Lower lobe of right lung (tissue), 2 donors: ENCODE results near the gene CTNNA3. TPM values are rescaled to one million over a fixed set of nuclear protein-coding genes. Genes with fewer than 3 reads are reported as not detected.
A peak's percentile ranks its signal among the peaks of the same experiment; 100 is the strongest.
"Not testable (repeated sequence)": the region's sequence is repeated elsewhere in the genome, so short reads cannot be mapped to it uniquely, and the experiment has no call there.

ENCODE experiments used
- ATAC-seq, 2 donors: fragments of 200-7000 bp; cut with Tn5 transposase; one replicate each; pipeline ENCODE4 v1.9.1; 2020 to 2022; ENCODE audit warnings: mild to moderate bottlenecking in 2 of 2, moderate library complexity in 2 of 2
- DNase-seq: peaks from one replicate; pipeline ENCODE4 v3.0.0-alpha.2; 2020
- H3K27ac ChIP-seq: fragments of 200-600 bp; one replicate; pipeline ENCODE4 v1.8.0; 2022
- H3K27me3 ChIP-seq: fragments of 200-600 bp; one replicate; pipeline ENCODE4 v1.8.0; 2022; ENCODE audit warnings: low read depth
- H3K36me3 ChIP-seq: fragments of 200-600 bp; one replicate; pipeline ENCODE4 v1.8.0; 2022; ENCODE audit warnings: mild to moderate bottlenecking
- H3K4me1 ChIP-seq: fragments of 200-600 bp; one replicate; pipeline ENCODE4 v1.8.0; 2022
- H3K4me3 ChIP-seq: fragments of 200-600 bp; one replicate; pipeline ENCODE4 v1.8.0; 2022; ENCODE audit warnings: mild to moderate bottlenecking
- H3K9me3 ChIP-seq: fragments of 200-600 bp; one replicate; pipeline ENCODE4 v1.8.0; 2022
- CTCF ChIP-seq: fragments of 200-600 bp; IDR thresholded peaks from one replicate; pipeline ENCODE4 v1.8.0; 2022; ENCODE audit warnings: antibody characterized with exemption, mild to moderate bottlenecking
- intact Hi-C: fragments of 100-400 bp; cut with DNase I; formaldehyde crosslinking; loops from one replicate; pipeline ENCODE4 v1.11.0; 2022
- total RNA-seq: library from RNA; stranded (reverse); fragmentation: NEBNext Ultra II Directional; extraction: Animal tissue kit (Norgen Biotek cat#: 25700); gene quantifications from one replicate; pipeline ENCODE4 v1.2.1, GENCODE V29; 2021
- donor health status: DM: no; HTN: yes; CAD: no; lungs with severe emphysema.

Gene CTNNA3
- total RNA-seq, 1 donor from 2014 or later = not detected

- ATAC-seq (no peak), DNase-seq (no peak)
- Histone ChIP-seq H3K36me3 (no peaks in the 10 kb centered on the region), H3K27ac (no peak overlapping the region), H3K4me1 (no peaks in the 10 kb centered on the region), H3K9me3 (no peaks in the 10 kb centered on the region), H3K27me3 (peaks cover 9% of the 10 kb centered on the region), H3K4me3 (no peak overlapping the region)
- TF ChIP-seq CTCF = no peak
- intact Hi-C loops = loop anchor here (5.0 kb wide), 1 partner anchor 82 kb away; no protein-coding TSS in a partner anchor
Measured at GRCh38 chr10:67695555-67695954, 440 bp downstream of the CTNNA3 start.

GRCh38 chr10:67691861-67692260 lies 4.1 kb downstream of the CTNNA3 start:
- H3K27ac ChIP-seq, ATAC-seq, H3K9me3 ChIP-seq, H3K4me3 ChIP-seq, DNase-seq, intact Hi-C loops, H3K27me3 ChIP-seq, H3K36me3 ChIP-seq, H3K4me1 ChIP-seq: not testable (repeated sequence)

GRCh38 chr10:67690540-67690939 lies 5.5 kb downstream of the CTNNA3 start:
- H3K27me3 ChIP-seq, H3K4me3 ChIP-seq, H3K9me3 ChIP-seq, H3K27ac ChIP-seq, H3K36me3 ChIP-seq, intact Hi-C loops, H3K4me1 ChIP-seq, DNase-seq: not testable (repeated sequence)
- ATAC-seq = peak in 1 of 2 donors; percentile 49

- ATAC-seq, H3K36me3 ChIP-seq, H3K4me1 ChIP-seq, H3K4me3 ChIP-seq, H3K9me3 ChIP-seq, intact Hi-C loops, H3K27ac ChIP-seq, H3K27me3 ChIP-seq, DNase-seq: not testable (repeated sequence)
Measured at GRCh38 chr10:67684140-67684539, 11.9 kb downstream of the CTNNA3 start.

GRCh38 chr10:67678335-67678974 lies 17.5 kb downstream of the CTNNA3 start:
- TF ChIP-seq CTCF = no peak
- Histone ChIP-seq H3K9me3 (no peaks in the 10 kb centered on the region), H3K4me3 (no peak overlapping the region), H3K27ac (no peak overlapping the region), H3K36me3 (no peaks in the 10 kb centered on the region), H3K27me3 (no peaks in the 10 kb centered on the region), H3K4me1 (no peaks in the 10 kb centered on the region)
- ATAC-seq (no peak), DNase-seq (no peak)
- intact Hi-C loops = no loop called here

GRCh38 chr10:67676208-67676825 lies 19.7 kb downstream of the CTNNA3 start:
- H3K4me1 ChIP-seq = no peaks in the 10 kb centered on the region
- TF ChIP-seq CTCF = no peak
- no peaks in the 10 kb centered on the region for H3K36me3 ChIP-seq
- H3K27me3 ChIP-seq = no peaks in the 10 kb centered on the region
- no peak for DNase-seq
- no peak for ATAC-seq
- H3K4me3 ChIP-seq = no peak overlapping the region
- intact Hi-C loops = no loop called here
- H3K9me3 ChIP-seq = no peaks in the 10 kb centered on the region
- H3K27ac ChIP-seq = no peak overlapping the region

- no peak for TF ChIP-seq CTCF
- no peak overlapping the region for H3K4me3 ChIP-seq
- H3K9me3 ChIP-seq = no peaks in the 10 kb centered on the region
- DNase-seq (no peak), ATAC-seq (no peak)
- no peaks in the 10 kb centered on the region for H3K27me3 ChIP-seq
- intact Hi-C loops = no loop called here
- H3K27ac ChIP-seq = no peak overlapping the region
- no peaks in the 10 kb centered on the region for H3K36me3 ChIP-seq
- no peaks in the 10 kb centered on the region for H3K4me1 ChIP-seq
Measured at GRCh38 chr10:67670401-67670800, 25.6 kb downstream of the CTNNA3 start.
